Measurements from ENCODE around the gene KLHL40. TPM values are rescaled to one million over a fixed set of nuclear protein-coding genes. Genes with fewer than 3 reads are reported as not detected.

Gene KLHL40
- total RNA-seq, 1 experiment from 2014 or later: not detected

DNA sequence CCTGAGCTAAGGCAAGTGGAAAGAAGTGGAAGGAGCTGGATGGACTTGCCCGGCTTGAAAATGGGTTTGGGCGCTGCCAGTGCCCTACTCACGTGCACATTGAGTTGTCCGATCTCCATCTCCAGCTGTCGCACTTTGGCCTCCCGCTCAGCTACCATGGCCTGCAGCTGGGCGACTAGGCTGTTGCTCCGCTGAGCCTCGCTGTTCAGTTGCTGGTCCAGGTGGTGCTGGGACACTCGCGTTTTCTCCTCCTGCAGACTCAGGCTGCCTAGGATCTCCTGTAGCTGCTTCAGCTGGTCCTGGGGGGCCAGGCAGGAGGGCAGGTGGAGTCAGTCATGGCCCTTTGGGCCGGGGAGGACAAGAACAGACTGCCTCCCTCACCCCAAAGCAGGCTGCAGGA lies 50.3 kb downstream of the KLHL40 start:
- no peaks in the 10 kb centered on the region for H3K79me1 ChIP-seq (ENCODE audit: insufficient read depth, low read depth, low read length, poor library complexity, severe bottlenecking)
- no peak overlapping the region for H3K27ac ChIP-seq (ENCODE audit: insufficient read length, low read depth, low read length)
- DNase-seq: peak; percentile 31
- Mint-ChIP-seq H3K27me3 (ENCODE audit: low read depth) (peaks cover 2% of the 10 kb centered on the region), H3K27ac (peak overlapping the region in 1 of 3 experiments; percentile 12; a peak in 1 of 7 replicates), H3K36me3 (ENCODE audit: insufficient read depth in 1 of 3, low read depth in 3 of 3) (no peaks in the 10 kb centered on the region), H3K4me3 (no peak overlapping the region), H3K9me3 (peaks cover 0 to 3% of the 10 kb centered on the region in 2 experiments; a peak in 2 of 5 replicates), H3K4me1 (peaks cover 51 to 54% of the 10 kb centered on the region in 2 experiments)
- H3K4me1 ChIP-seq (ENCODE audit: insufficient read depth, low read length): peaks cover 9% of the 10 kb centered on the region; the same call in 1 of the 2 replicates
- no peak overlapping the region for H2BK12ac ChIP-seq (ENCODE audit: insufficient read length, low read depth, low read length)
- H2AFZ ChIP-seq (ENCODE audit: low read length): no peak overlapping the region
- H4K91ac ChIP-seq (ENCODE audit: insufficient read length, low read depth, low read length): no peak overlapping the region
- no peak overlapping the region for H3K56ac ChIP-seq (ENCODE audit: insufficient read length, low read depth, low read length)
- no peaks in the 10 kb centered on the region for H3K79me2 ChIP-seq (ENCODE audit: insufficient read depth, low read length)
- H3K14ac ChIP-seq (ENCODE audit: insufficient read depth, low read length): no peak overlapping the region
- H2BK15ac ChIP-seq (ENCODE audit: low read depth, low read length): no peak overlapping the region
- no peaks in the 10 kb centered on the region for H3K23me2 ChIP-seq (ENCODE audit: insufficient read length, low read depth, low read length, poor library complexity, severe bottlenecking)
- no CpG with 5 or more reads among the region's 12 CpGs for WGBS (ENCODE audit: extremely low coverage, insufficient read length, low lambda C conversion rate)
- no peak overlapping the region for H3K23ac ChIP-seq (ENCODE audit: insufficient read length, low read depth, low read length)
- no peak overlapping the region for H2AK5ac ChIP-seq (ENCODE audit: insufficient read length, low read length)
- no peak overlapping the region for H2BK5ac ChIP-seq (ENCODE audit: insufficient read length, low read length)
- H3K9ac ChIP-seq (ENCODE audit: extremely low read depth, insufficient read length, low read length): no peak overlapping the region
- no peak overlapping the region for H4K8ac ChIP-seq (replicated peaks; ENCODE audit: insufficient read length, low read depth, low read length)
- no peak overlapping the region for H2BK120ac ChIP-seq (ENCODE audit: low read depth, low read length, poor library complexity, severe bottlenecking)
- H2BK20ac ChIP-seq (ENCODE audit: low read depth, low read length, poor library complexity, severe bottlenecking): no peak overlapping the region
- H4K5ac ChIP-seq (ENCODE audit: insufficient read length, low read depth, low read length): no peak overlapping the region
- no peaks in the 10 kb centered on the region for H3K9me3 ChIP-seq (ENCODE audit: control insufficient read depth, low read depth, low read length)
- no peaks in the 10 kb centered on the region for H3K27me3 ChIP-seq (ENCODE audit: insufficient read depth, low read length)
- TF ChIP-seq, protein P1, sequence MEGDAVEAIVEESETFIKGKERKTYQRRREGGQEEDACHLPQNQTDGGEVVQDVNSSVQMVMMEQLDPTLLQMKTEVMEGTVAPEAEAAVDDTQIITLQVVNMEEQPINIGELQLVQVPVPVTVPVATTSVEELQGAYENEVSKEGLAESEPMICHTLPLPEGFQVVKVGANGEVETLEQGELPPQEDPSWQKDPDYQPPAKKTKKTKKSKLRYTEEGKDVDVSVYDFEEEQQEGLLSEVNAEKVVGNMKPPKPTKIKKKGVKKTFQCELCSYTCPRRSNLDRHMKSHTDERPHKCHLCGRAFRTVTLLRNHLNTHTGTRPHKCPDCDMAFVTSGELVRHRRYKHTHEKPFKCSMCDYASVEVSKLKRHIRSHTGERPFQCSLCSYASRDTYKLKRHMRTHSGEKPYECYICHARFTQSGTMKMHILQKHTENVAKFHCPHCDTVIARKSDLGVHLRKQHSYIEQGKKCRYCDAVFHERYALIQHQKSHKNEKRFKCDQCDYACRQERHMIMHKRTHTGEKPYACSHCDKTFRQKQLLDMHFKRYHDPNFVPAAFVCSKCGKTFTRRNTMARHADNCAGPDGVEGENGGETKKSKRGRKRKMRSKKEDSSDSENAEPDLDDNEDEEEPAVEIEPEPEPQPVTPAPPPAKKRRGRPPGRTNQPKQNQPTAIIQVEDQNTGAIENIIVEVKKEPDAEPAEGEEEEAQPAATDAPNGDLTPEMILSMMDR (conservative IDR thresholded peaks at IDR 0.05): no peak
- no peak overlapping the region for H3K4me2 ChIP-seq (ENCODE audit: insufficient read depth, insufficient read length, low read length)
- H3K18ac ChIP-seq (ENCODE audit: insufficient read length, low read depth, low read length): no peak overlapping the region
- no peak overlapping the region for H3T11ph ChIP-seq (ENCODE audit: low read length)
- no peak overlapping the region for H3K4ac ChIP-seq (ENCODE audit: low read depth, low read length)
- no peaks in the 10 kb centered on the region for H4K20me1 ChIP-seq (ENCODE audit: control insufficient read depth, insufficient read depth, insufficient read length)

Measured in H9 (cell line).